ENCODE data around the gene FGFR2. TPM values are rescaled to one million over a fixed set of nuclear protein-coding genes. Genes with fewer than 3 reads are reported as not detected.

FGFR2 gene
- total and polyA plus RNA-seq, 12 donors = 19.5 to 79.2 (median 39.3) TPM

- no peaks in the 10 kb centered on the region for H3K27me3 ChIP-seq
- no peak overlapping the region for H3K4me3 ChIP-seq
- no peaks in the 10 kb centered on the region for H3K4me1 ChIP-seq (replicated peaks in 1 of 2)
- TF ChIP-seq POLR2A (IDR thresholded peaks at IDR 0.05) = no peak
- no peak for TF ChIP-seq CTCF (IDR thresholded peaks at IDR 0.05)
- WGBS, 4 donors = 63 to 78% (median 74%) methylated on average over 8 of the region's 8 CpGs
- no peak overlapping the region for H3K27ac ChIP-seq
- no peaks in the 10 kb centered on the region for H3K9me3 ChIP-seq (replicated peaks in 1 of 3)
- H3K36me3 ChIP-seq (replicated peaks in 1 of 2) = no peaks in the 10 kb centered on the region
- no peak for DNase-seq
- intact Hi-C loops (cut with DNase I) = no loop called here
Observed at GRCh38 chr10:121526801-121527221, 71.4 kb downstream of the FGFR2 start.

- no peaks in the 10 kb centered on the region for H3K27me3 ChIP-seq
- TF ChIP-seq POLR2A (IDR thresholded peaks at IDR 0.05) = no peak
- no peak for TF ChIP-seq CTCF (IDR thresholded peaks at IDR 0.05)
- 82 to 91% (median 89%) methylated on average over 11 of the region's 11 CpGs for WGBS, 4 donors
- no peak overlapping the region for H3K4me3 ChIP-seq
- no peaks in the 10 kb centered on the region for H3K4me1 ChIP-seq (replicated peaks in 1 of 2)
- no peak overlapping the region for H3K27ac ChIP-seq
- H3K9me3 ChIP-seq (replicated peaks in 1 of 3) = no peaks in the 10 kb centered on the region
- intact Hi-C loops (cut with DNase I) = no loop called here
- no peak for DNase-seq
- H3K36me3 ChIP-seq (replicated peaks in 1 of 2) = no peaks in the 10 kb centered on the region
Observed at GRCh38 chr10:121526135-121526790, 72.0 kb downstream of the FGFR2 start.

- no peak overlapping the region for H3K4me3 ChIP-seq
- H3K36me3 ChIP-seq (replicated peaks in 1 of 2) = no peaks in the 10 kb centered on the region
- H3K9me3 ChIP-seq (replicated peaks in 1 of 3) = no peaks in the 10 kb centered on the region
- intact Hi-C loops (cut with DNase I) = no loop called here
- no peak for DNase-seq
- no peak for TF ChIP-seq CTCF (IDR thresholded peaks at IDR 0.05)
- no peak for TF ChIP-seq POLR2A (IDR thresholded peaks at IDR 0.05)
- no peaks in the 10 kb centered on the region for H3K27me3 ChIP-seq
- H3K4me1 ChIP-seq (replicated peaks in 1 of 2) = no peaks in the 10 kb centered on the region
- 78 to 85% (median 83%) methylated on average over 15 to 16 of the region's 16 CpGs for WGBS, 4 donors
- H3K27ac ChIP-seq = no peak overlapping the region
Observed at GRCh38 chr10:121525251-121526134, 72.8 kb downstream of the FGFR2 start.

- Histone ChIP-seq H3K4me1 (replicated peaks in 1 of 2) (no peaks in the 10 kb centered on the region), H3K9me3 (replicated peaks in 1 of 3) (no peaks in the 10 kb centered on the region), H3K27me3 (no peaks in the 10 kb centered on the region), H3K36me3 (replicated peaks in 1 of 2) (no peaks in the 10 kb centered on the region), H3K4me3 (no peak overlapping the region), H3K27ac (no peak overlapping the region)
- DNase-seq = no peak
- 75 to 87% (median 77%) methylated on average over 17 of the region's 17 CpGs for WGBS, 4 donors
- TF ChIP-seq CTCF (IDR thresholded peaks at IDR 0.05) (no peak), POLR2A (IDR thresholded peaks at IDR 0.05) (no peak)
- intact Hi-C loops (cut with DNase I) = no loop called here
Observed at GRCh38 chr10:121524157-121524817, 74.0 kb downstream of the FGFR2 start.
